Endothelial cell of umbilical vein (primary cell): ENCODE results near the gene FCMR. TPM values are rescaled to one million over a fixed set of nuclear protein-coding genes. Genes with fewer than 3 reads are reported as not detected.
A peak's percentile ranks its signal among the peaks of the same experiment; 100 is the strongest.

Source experiments
- BruUV-seq: library from RNA; stranded (reverse); fragments of 400-500 nt; replicated peaks from 2 replicates; lab custom pipeline; 2021; lab: Mats Ljungman, UMichigan
- CTCF ChIA-PET: fragments of 300-600, 350-600 bp; sonication (Branson Sonifier 250); formaldehyde crosslinking; loops from one replicate; lab custom pipeline; 2021; ENCODE audit warnings: antibody characterized with exemption, inconsistent platforms; lab: Charles Lee
- POLR2A ChIA-PET: fragments of 300-600, 350-600 bp; sonication (Branson Sonifier 250); formaldehyde crosslinking; loops from one replicate; lab custom pipeline; 2021; ENCODE audit warnings: antibody characterized with exemption, inconsistent platforms; lab: Charles Lee
- DNase-seq: peaks from one replicate; pipeline ENCODE4 v3.0.0-alpha.2; 2011; ENCODE audit warnings: low read depth, low spot score
- FAIRE-seq: peaks from 2 replicates; lab custom pipeline; 2011; peaks lifted over from hg19 to GRCh38; lab: Jason Lieb, UNC
- H2AFZ ChIP-seq: 2 replicates; pipeline ENCODE4 v1.6.0; 2012; ENCODE audit warnings: low read depth, low read length, control low read depth, inconsistent platforms
- H3K27ac ChIP-seq: 2 replicates; pipeline ENCODE4 v1.5.1; 2011; ENCODE audit warnings: low read depth, mild to moderate bottlenecking, control low read depth, low read length, moderate library complexity; ENCODE audit not compliant: insufficient read depth
- H3K27me3 ChIP-seq, 2 experiments: 2 replicates each; pipeline versions ENCODE4 v1.6.0 to v1.6.1; 2011; ENCODE audit warnings: low read length in 2 of 2, mixed read lengths in 1 of 2; ENCODE audit not compliant: control insufficient read depth in 2 of 2, insufficient read depth in 2 of 2
- H3K36me3 ChIP-seq, 2 experiments: 2 replicates in 1 of 2; 3 replicates in 1 of 2; pipeline ENCODE4 v1.5.1; 2011; ENCODE audit warnings: low read length in 2 of 2, mild to moderate bottlenecking in 1 of 2, moderate library complexity in 1 of 2; ENCODE audit not compliant: control insufficient read depth in 2 of 2, insufficient read depth in 2 of 2; ENCODE audit errors: extremely low read depth in 1 of 2
- H3K4me1 ChIP-seq: 3 replicates; pipeline ENCODE4 v1.5.1; 2011; ENCODE audit warnings: mild to moderate bottlenecking, low read length; ENCODE audit not compliant: control insufficient read depth, insufficient read depth; ENCODE audit errors: extremely low read depth
- H3K4me2 ChIP-seq: 2 replicates; pipeline ENCODE4 v1.6.1; 2011; ENCODE audit warnings: low read length, control low read depth, mixed read lengths; ENCODE audit not compliant: insufficient read depth
- H3K4me3 ChIP-seq, 3 experiments: fragments of 200-600 bp in 1 of 3; sonication (generic), shearing (Covaris generic) in 1 of 3; replicated peaks in 1 of 3; 2 replicates each; pipeline ENCODE4 v1.5.1; 2011 to 2016; ENCODE audit warnings: control low read depth in 3 of 3, low read length in 3 of 3, mild to moderate bottlenecking in 2 of 3, inconsistent platforms in 1 of 3, low read depth in 1 of 3, moderate library complexity in 1 of 3; ENCODE audit not compliant: insufficient read depth in 1 of 3
- H3K79me2 ChIP-seq: 2 replicates; pipeline ENCODE4 v1.6.0; 2012; ENCODE audit warnings: low read length, inconsistent platforms; ENCODE audit not compliant: control insufficient read depth, insufficient read depth
- H3K9ac ChIP-seq: replicated peaks from 2 replicates; pipeline ENCODE3; 2011; ENCODE audit warnings: low read length, control low read depth; ENCODE audit not compliant: insufficient read depth; ENCODE audit errors: extremely low read depth
- H3K9me1 ChIP-seq: replicated peaks from 3 replicates; pipeline ENCODE4 v1.6.0; 2011; ENCODE audit warnings: mild to moderate bottlenecking, low read length; ENCODE audit not compliant: control insufficient read depth, insufficient read depth; ENCODE audit errors: extremely low read depth
- H3K9me3 ChIP-seq: replicated peaks from 2 replicates; pipeline ENCODE4 v1.5.1; 2012; ENCODE audit warnings: low read length, inconsistent platforms; ENCODE audit not compliant: control insufficient read depth, insufficient read depth
- H4K20me1 ChIP-seq: replicated peaks from 2 replicates; pipeline ENCODE3; 2011; ENCODE audit warnings: mild to moderate bottlenecking, low read length; ENCODE audit not compliant: control insufficient read depth, insufficient read depth; ENCODE audit errors: extremely low read depth
- EZH2 ChIP-seq: IDR thresholded peaks from 2 replicates; pipeline ENCODE4 v1.6.1; 2012; ENCODE audit warnings: borderline replicate concordance, low read depth, mild to moderate bottlenecking, moderate library complexity, low read length, inconsistent platforms; ENCODE audit not compliant: severe bottlenecking
- FOS ChIP-seq: IDR thresholded peaks from 2 replicates; pipeline ENCODE4 v1.6.1; 2011; ENCODE audit warnings: mild to moderate bottlenecking, low read length, moderate library complexity, borderline replicate concordance; ENCODE audit not compliant: insufficient read depth
- GATA2 ChIP-seq: IDR thresholded peaks from 2 replicates; pipeline ENCODE4 v1.7.0; 2011; ENCODE audit warnings: low read depth, mild to moderate bottlenecking, moderate library complexity, mixed read lengths, low read length; ENCODE audit not compliant: insufficient read length, insufficient read depth
- JUN ChIP-seq: IDR thresholded peaks from 2 replicates; pipeline ENCODE4 v1.6.1; 2011; ENCODE audit warnings: borderline replicate concordance, low read depth; ENCODE audit not compliant: insufficient read length, insufficient read depth
- MYC ChIP-seq: IDR thresholded peaks from one replicate; pipeline ENCODE4 v1.6.1; 2011; ENCODE audit warnings: mild to moderate bottlenecking, low read depth, low read length
- POLR2A ChIP-seq: IDR thresholded peaks from 2 replicates; pipeline ENCODE4 v1.6.1; 2012; ENCODE audit warnings: low read depth, mild to moderate bottlenecking, control low read depth, low read length
- POLR2AphosphoS5 ChIP-seq: IDR thresholded peaks from 2 replicates; pipeline ENCODE4 v1.6.1; 2012; ENCODE audit warnings: low read depth, mild to moderate bottlenecking, control low read depth, low read length, moderate library complexity; ENCODE audit not compliant: insufficient read depth
- dilution Hi-C: fragments of 300-500 bp; cut with MboI; formaldehyde crosslinking; loops from one replicate; pipeline ENCODE4 v1.15.0; 2019; ENCODE audit warnings: low sequenced_read_pairs; ENCODE audit not compliant: extremely low pct_ligation_motif_present
- intact Hi-C: fragments of 100-400 bp; cut with micrococcal nuclease; formaldehyde crosslinking; loops from one replicate; pipeline ENCODE4 v1.10.0; 2022
- polyA plus RNA-seq, 4 experiments: library from polyadenylated mRNA; depleted of rRNA in 3 of 4; stranded (reverse) in 3 of 4; unstranded in 1 of 4; fragments of >200 nt; gene quantifications; 2 replicates each; pipeline versions ENCODE4 v1.2.1 to v1.2.3, GENCODE V29; 2011 to 2012; ENCODE audit warnings: missing spikeins in 1 of 4
- total RNA-seq: library from RNA; stranded (reverse); gene quantifications from 2 replicates; pipeline ENCODE4 v1.2.3, GENCODE V29; 2021
- TF ChIP-seq, protein P1 (sequence below), 2 donors: IDR thresholded peaks; 1 replicate in 1 of 2; 2 replicates in 1 of 2; pipeline ENCODE4 v1.5.1; 2011; ENCODE audit warnings: low read length in 2 of 2, mild to moderate bottlenecking in 2 of 2, moderate library complexity in 2 of 2, control low read depth in 1 of 2, inconsistent platforms in 1 of 2, low read depth in 1 of 2; ENCODE audit not compliant: insufficient read depth in 1 of 2; ENCODE audit errors: extremely low read depth in 1 of 2
- TF ChIP-seq, protein P2 (sequence below): IDR thresholded peaks from 2 replicates; pipeline ENCODE4 v1.6.1; 2011; ENCODE audit not compliant: insufficient read depth, insufficient read length

FCMR gene
- total and polyA plus RNA-seq, 2 donors (not counting 3 experiments of a cell fraction or from before 2014, with no cell fraction given): not detected

DNA sequence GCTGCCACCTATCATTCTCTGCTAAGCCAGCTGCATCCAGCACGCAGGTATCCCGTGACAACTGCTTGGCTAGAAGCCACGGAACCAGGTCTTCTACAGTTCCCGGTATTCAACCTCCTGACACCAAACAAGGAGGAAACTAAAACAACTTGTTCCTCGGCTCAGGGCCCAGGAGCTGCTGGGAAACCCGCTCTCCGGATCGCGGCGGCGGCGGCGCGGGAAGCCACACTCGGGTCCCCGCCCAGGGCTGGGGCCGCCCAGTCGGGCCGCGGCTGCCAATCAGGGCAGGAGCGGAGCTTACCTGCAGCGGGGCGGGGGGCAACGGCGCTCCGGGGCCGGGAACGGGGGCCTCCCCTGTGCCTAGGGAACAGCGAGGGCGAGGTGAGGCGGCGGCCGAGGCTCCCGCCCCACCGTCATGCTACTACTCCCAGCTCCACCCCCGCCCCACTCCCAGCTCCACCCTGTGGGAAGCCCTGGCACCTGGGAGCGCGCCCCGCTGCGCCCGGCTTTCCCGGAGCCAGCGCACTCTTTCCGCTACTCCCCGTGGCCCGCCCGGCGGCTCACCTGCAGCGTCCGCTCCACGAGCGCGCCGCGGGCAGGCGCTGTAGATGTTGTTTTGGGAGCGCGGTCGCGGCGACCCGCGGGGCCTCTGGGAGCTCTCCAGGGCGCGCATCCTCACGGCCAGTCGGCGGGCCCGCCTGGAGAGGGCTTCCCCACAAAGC is 12.4 kb downstream of the FCMR start:
- Histone ChIP-seq H3K79me2 (no peaks in the 10 kb centered on the region), H3K27me3 (peaks cover 36 to 37% of the 10 kb centered on the region in 2 experiments), H3K9me3 (no peaks in the 10 kb centered on the region), H3K4me2 (no peak overlapping the region), H3K36me3 (no peaks in the 10 kb centered on the region), H4K20me1 (no peaks in the 10 kb centered on the region), H3K9me1 (no peaks in the 10 kb centered on the region), H3K4me3 (peak overlapping the region in 1 of 3 experiments; percentile 10), H3K9ac (no peak overlapping the region), H3K4me1 (no peaks in the 10 kb centered on the region), H2AFZ (no peak overlapping the region), H3K27ac (no peak overlapping the region)
- ChIA-PET CTCF (interaction anchor here (1.5 to 2.0 kb wide), 4 partner anchors 100 to 278 kb away, joined by 6 to 11 read pairs (median 6); no protein-coding TSS in a partner anchor), POLR2A (no interaction called here)
- DNase-seq (no peak), FAIRE-seq (no peak)
- TF ChIP-seq, protein P1, sequence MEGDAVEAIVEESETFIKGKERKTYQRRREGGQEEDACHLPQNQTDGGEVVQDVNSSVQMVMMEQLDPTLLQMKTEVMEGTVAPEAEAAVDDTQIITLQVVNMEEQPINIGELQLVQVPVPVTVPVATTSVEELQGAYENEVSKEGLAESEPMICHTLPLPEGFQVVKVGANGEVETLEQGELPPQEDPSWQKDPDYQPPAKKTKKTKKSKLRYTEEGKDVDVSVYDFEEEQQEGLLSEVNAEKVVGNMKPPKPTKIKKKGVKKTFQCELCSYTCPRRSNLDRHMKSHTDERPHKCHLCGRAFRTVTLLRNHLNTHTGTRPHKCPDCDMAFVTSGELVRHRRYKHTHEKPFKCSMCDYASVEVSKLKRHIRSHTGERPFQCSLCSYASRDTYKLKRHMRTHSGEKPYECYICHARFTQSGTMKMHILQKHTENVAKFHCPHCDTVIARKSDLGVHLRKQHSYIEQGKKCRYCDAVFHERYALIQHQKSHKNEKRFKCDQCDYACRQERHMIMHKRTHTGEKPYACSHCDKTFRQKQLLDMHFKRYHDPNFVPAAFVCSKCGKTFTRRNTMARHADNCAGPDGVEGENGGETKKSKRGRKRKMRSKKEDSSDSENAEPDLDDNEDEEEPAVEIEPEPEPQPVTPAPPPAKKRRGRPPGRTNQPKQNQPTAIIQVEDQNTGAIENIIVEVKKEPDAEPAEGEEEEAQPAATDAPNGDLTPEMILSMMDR (IDR thresholded peaks at IDR 0.05; ENCODE audit: extremely low read depth in 1 of 2, insufficient read depth in 1 of 2, low read depth in 1 of 2, low read length in 2 of 2): no peak
- TF ChIP-seq EZH2: peak; percentile 96
- BruUV-seq: no TSS peak
- intact Hi-C loops: no loop called here
- dilution Hi-C loops: no loop called here

DNA sequence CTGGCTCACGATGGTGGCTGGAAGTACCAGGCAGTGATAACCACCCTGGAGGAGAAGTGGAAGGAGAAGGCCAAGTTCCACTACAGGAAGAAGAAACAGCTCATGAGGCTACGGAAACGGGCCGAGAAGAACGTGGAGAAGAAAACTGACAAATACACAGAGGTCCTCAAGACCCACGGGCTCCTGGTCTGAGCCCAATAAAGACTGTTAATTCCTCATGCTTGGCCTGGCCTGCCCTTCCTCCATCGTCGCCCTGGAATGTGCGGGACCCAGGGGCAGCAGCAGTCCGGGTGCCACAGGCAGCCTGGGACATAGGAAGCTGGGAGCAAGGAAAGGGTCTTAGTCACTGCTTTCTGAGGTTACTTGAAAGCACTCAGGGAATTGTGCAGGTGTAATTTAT is 13.7 kb downstream of the FCMR start:
- no peaks in the 10 kb centered on the region for H4K20me1 ChIP-seq
- peaks cover 31 to 33% of the 10 kb centered on the region in 2 experiments for H3K27me3 ChIP-seq
- DNase-seq: no peak
- no peak for TF ChIP-seq EZH2
- TF ChIP-seq, protein P1 (IDR thresholded peaks at IDR 0.05; ENCODE audit: extremely low read depth in 1 of 2, insufficient read depth in 1 of 2, low read depth in 1 of 2, low read length in 2 of 2): no peak
- no peak for TF ChIP-seq GATA2
- TF ChIP-seq, protein P2, sequence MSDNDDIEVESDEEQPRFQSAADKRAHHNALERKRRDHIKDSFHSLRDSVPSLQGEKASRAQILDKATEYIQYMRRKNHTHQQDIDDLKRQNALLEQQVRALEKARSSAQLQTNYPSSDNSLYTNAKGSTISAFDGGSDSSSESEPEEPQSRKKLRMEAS: no peak
- TF ChIP-seq POLR2A: no peak
- TF ChIP-seq POLR2AphosphoS5: no peak
- no peak for TF ChIP-seq MYC
- TF ChIP-seq FOS: no peak
- TF ChIP-seq JUN: no peak
- dilution Hi-C loops (no loop called here), intact Hi-C loops (no loop called here)
- no peak overlapping the region for H3K9ac ChIP-seq
- no peaks in the 10 kb centered on the region for H3K4me1 ChIP-seq
- no peaks in the 10 kb centered on the region for H3K36me3 ChIP-seq
- H3K79me2 ChIP-seq: no peaks in the 10 kb centered on the region
- no peaks in the 10 kb centered on the region for H3K9me3 ChIP-seq
- CTCF ChIA-PET: interaction anchor here (1.0 to 2.0 kb wide), 3 partner anchors 99 to 250 kb away, joined by 4 to 11 read pairs (median 6); no protein-coding TSS in a partner anchor
- H2AFZ ChIP-seq: no peak overlapping the region
- H3K4me2 ChIP-seq: no peak overlapping the region
- POLR2A ChIA-PET: no interaction called here
- no peak overlapping the region for H3K27ac ChIP-seq
- BruUV-seq: no TSS peak
- H3K9me1 ChIP-seq: no peaks in the 10 kb centered on the region
- no peak for FAIRE-seq
- no peak overlapping the region for H3K4me3 ChIP-seq
